Measurements from ENCODE around the gene ASAP2.

The ASAP2 gene

GRCh38 chr2:9347411-9347881 lies 140.8 kb downstream of the ASAP2 start:
- DNase-seq (ENCODE audit: low read depth), result peak; percentile 30

GRCh38 chr2:9354318-9354717 lies 147.7 kb downstream of the ASAP2 start:
- DNase-seq (ENCODE audit: low read depth), result no peak

GRCh38 chr2:9355270-9355669 lies 148.7 kb downstream of the ASAP2 start:
- DNase-seq (ENCODE audit: low read depth), result no peak

GRCh38 chr2:9355716-9356115 lies 149.1 kb downstream of the ASAP2 start:
- no peak for DNase-seq (ENCODE audit: low read depth)

- DNase-seq (ENCODE audit: low read depth), result no peak
Observed at GRCh38 chr2:9356261-9356660, 149.6 kb downstream of the ASAP2 start.

- DNase-seq (ENCODE audit: low read depth), result no peak
Observed at GRCh38 chr2:9358846-9359245, 152.2 kb downstream of the ASAP2 start.

- no peak for DNase-seq (ENCODE audit: low read depth)
Observed at GRCh38 chr2:9359463-9359862, 152.9 kb downstream of the ASAP2 start.

- DNase-seq (ENCODE audit: low read depth), result no peak
Observed at GRCh38 chr2:9360110-9360509, 153.5 kb downstream of the ASAP2 start.

GRCh38 chr2:9360701-9361100 lies 154.1 kb downstream of the ASAP2 start:
- peak; percentile 44 for DNase-seq (ENCODE audit: low read depth)

- DNase-seq (ENCODE audit: low read depth), result no peak
Observed at GRCh38 chr2:9364373-9364772, 157.8 kb downstream of the ASAP2 start.

- peak; percentile 34 for DNase-seq (ENCODE audit: low read depth)
Observed at GRCh38 chr2:9364791-9365497, 158.3 kb downstream of the ASAP2 start.

- no peak for DNase-seq (ENCODE audit: low read depth)
Observed at GRCh38 chr2:9365498-9366019, 158.9 kb downstream of the ASAP2 start.

GRCh38 chr2:9366026-9366425 lies 159.4 kb downstream of the ASAP2 start:
- no peak for DNase-seq (ENCODE audit: low read depth)

GRCh38 chr2:9370746-9371145 lies 164.1 kb downstream of the ASAP2 start:
- DNase-seq (ENCODE audit: low read depth), result no peak

GRCh38 chr2:9373047-9373446 lies 166.4 kb downstream of the ASAP2 start:
- no peak for DNase-seq (ENCODE audit: low read depth)

GRCh38 chr2:9373476-9373875 lies 166.9 kb downstream of the ASAP2 start:
- no peak for DNase-seq (ENCODE audit: low read depth)

- no peak for DNase-seq (ENCODE audit: low read depth)
Observed at GRCh38 chr2:9374071-9374730, 167.6 kb downstream of the ASAP2 start.

GRCh38 chr2:9375857-9376428 lies 169.3 kb downstream of the ASAP2 start:
- DNase-seq (ENCODE audit: low read depth), result no peak

GRCh38 chr2:9377461-9378097 lies 171.0 kb downstream of the ASAP2 start:
- DNase-seq (ENCODE audit: low read depth), result peak; percentile 46

- DNase-seq (ENCODE audit: low read depth), result peak; percentile 87
Observed at GRCh38 chr2:9378433-9379390, 172.1 kb downstream of the ASAP2 start.

GRCh38 chr2:9379391-9379755 lies 172.8 kb downstream of the ASAP2 start:
- DNase-seq (ENCODE audit: low read depth), result no peak

Measured in EH (cell line).